GM12872 (cell line): ENCODE data around the gene C14orf93.

ENCODE experiments used
- TF ChIP-seq, protein P1 (sequence below): IDR thresholded peaks from 3 replicates; pipeline ENCODE4 v1.5.1; 2011; ENCODE audit warnings: low read depth, mild to moderate bottlenecking, low read length, moderate library complexity; ENCODE audit not compliant: insufficient read depth

C14orf93 gene

DNA sequence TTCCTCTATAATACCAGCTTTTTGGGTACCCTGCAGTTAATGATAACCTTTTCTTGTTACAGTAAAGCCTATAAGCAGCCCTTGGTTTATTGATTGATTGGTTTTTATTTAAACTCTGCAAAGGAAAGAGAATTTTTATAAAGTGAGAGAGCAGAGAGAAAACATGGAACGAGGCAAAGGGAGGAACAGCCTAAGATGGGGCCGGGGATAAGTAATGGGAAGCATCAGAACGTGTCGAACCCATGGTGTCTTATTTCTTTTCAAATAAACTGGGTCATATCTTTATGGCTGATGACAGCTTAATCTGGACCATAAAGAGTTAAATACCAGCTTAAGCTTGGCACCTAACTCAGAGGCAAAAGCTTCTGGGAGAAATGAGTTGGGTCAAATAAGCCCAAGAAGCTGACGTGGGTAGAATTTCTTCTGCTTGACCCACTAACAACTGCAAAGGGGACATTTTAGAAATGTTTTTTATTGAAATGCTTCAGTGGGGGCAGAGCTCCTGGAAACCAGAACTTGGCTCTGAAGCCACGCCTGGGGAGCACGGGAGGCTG, 12.0 kb upstream of the C14orf93 start:
- TF ChIP-seq, protein P1, sequence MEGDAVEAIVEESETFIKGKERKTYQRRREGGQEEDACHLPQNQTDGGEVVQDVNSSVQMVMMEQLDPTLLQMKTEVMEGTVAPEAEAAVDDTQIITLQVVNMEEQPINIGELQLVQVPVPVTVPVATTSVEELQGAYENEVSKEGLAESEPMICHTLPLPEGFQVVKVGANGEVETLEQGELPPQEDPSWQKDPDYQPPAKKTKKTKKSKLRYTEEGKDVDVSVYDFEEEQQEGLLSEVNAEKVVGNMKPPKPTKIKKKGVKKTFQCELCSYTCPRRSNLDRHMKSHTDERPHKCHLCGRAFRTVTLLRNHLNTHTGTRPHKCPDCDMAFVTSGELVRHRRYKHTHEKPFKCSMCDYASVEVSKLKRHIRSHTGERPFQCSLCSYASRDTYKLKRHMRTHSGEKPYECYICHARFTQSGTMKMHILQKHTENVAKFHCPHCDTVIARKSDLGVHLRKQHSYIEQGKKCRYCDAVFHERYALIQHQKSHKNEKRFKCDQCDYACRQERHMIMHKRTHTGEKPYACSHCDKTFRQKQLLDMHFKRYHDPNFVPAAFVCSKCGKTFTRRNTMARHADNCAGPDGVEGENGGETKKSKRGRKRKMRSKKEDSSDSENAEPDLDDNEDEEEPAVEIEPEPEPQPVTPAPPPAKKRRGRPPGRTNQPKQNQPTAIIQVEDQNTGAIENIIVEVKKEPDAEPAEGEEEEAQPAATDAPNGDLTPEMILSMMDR, result no peak

DNA sequence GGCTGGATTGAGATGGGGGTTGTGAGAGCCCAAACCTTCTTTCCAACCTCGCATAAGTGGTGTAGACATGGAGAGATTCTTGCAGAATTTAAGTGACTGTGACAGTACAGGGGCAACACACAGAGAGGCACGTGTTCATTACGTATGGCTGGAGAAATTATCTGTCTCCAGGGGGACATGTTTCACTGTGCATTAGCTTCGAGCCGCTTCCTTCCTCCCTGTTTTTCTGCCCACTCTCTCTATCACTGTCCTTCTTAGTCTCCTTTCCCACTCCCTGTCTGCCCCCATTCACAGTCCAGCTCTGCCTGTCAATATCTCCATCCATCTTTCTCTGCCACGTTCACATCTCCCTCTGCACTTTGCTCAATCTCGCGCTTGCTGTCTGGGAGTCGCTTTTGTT, 11.5 kb upstream of the C14orf93 start:
- TF ChIP-seq, protein P1, result no peak

DNA sequence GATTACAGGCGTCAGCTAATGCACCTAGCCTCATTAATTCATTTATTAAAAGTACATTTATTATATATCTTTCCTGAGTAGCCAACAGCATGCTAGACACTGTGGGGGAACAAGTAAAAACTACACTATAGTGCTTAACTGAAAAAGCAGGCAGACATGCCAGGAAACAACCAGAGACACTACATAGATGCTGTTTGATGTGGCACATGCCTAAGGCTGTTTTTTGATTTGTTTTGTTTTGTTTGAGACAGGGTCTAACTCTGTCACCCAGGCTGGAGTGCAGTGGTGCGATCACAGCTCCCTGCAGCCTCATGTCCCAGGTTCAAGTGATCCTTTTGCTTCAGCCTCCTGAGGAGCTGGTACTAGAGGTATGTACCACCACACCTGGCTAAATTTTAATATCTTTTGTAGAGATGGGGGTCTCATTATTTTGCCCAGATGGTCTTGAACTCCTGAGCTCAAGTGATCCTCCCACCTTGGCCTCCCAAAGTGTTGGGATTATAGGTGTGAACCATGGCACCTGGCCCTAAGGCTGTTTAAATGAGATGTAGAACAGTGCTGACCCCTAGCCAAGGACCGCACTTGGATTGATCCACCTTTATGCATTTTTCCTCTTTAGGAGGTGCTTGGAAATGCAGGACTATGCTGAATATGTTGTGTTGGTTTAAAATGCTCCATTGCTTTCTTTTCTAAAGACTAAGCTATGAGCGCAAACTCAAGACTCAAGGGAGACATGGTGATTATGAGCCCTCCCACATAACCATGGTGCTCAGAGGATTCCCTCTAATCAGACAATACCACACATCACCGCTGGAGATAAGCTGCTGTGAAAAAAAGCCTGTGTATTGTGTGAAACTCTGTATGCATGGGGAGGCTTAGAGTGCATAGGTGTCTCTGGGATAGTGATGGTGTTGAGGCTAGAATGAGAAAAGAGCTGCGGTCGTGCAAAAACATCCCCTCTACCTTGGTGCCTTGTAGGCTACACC, 10.5 kb upstream of the C14orf93 start:
- TF ChIP-seq, protein P1, result no peak

DNA sequence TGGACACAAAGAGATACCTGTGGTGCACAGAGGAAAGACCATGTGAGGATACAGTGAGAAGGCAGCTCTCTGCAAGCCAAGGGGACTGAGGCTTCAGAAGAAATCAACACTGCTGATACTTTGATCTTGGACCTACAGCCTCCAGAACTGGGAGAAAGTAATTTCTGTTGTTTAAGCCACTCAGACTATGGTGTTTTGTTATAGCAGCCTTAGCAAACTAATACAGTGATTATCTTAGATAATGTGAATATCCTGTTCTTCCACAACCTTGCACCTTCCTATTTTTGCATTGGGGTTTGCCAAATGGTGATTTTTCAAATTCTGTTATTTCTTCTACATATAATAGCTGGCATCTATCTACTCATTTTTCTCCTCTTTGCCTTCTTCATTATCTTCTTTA, 8.2 kb upstream of the C14orf93 start:
- TF ChIP-seq, protein P1, result no peak

DNA sequence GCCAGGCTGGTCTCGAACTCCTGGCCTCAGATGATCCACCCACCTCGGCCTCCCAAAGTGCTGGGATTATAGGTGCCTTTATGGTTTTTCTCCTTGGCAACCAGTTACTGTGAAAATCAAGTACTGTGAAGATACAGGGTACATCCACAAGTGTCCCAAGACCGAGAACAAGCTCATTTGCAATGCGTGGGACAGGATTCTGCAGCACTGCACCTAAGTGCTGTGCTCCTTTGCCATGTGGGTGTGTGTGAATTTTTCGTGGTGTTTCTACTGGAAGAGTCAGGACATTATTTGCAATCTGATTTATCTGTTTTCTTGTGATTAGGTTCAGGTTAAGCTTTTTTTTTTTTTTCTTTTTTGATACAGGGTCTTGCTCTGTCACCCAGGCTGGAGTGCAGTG, 7.1 kb upstream of the C14orf93 start:
- TF ChIP-seq, protein P1, result no peak

DNA sequence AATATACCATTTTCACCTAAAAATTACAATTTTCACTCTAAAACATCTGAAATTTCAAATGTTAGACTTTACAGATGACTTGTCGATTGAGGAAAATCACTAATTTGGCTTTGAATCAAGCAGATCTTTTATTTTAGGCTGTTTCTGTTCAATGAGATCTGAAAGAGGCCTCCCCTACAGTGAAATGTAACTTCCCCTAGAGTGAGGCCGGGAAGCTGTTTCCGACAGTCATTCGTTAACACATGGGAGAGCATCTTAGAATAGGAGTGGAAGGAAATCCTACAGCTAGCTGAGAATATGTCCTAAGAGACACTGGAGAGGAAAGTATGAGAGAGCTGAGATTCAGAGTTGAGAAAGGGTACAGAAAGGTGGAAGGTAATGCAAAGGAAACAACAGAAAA, 5.7 kb upstream of the C14orf93 start:
- TF ChIP-seq, protein P1, result no peak

DNA sequence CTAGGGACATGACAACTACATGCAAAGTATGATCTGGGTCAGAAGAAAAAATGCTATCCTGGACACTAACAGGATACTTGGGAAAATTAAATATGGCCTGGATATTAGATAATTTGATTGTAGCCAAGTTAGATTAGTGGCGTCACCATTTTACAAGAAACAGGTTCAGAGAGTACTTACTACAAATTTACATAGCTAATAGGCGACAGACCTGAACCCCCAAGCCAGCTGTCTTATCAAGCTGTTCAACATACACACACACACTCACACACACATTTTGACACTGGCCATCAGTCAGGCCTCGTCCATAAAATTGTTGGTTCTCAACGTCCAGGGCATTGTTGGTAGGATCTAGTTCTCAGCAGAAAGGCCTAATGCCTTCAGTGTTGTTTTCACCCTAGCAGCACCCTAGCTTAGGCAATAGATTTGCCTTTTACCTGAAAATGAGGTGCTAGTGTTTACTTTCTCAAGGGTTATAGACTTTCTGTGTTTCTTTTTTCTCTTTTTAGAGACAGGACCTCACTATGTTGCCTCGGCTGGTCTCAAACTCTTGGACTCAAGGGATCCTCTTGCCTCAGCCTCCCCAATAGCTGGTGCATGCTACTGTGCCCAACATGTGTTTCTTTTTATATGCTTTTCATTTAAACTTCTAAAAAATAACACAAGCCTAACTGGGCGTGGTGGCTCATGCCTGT, 3.3 kb upstream of the C14orf93 start:
- TF ChIP-seq, protein P1, result no peak
